NAMALWA (cell line): ENCODE data around the gene NR1I3.
A peak's percentile ranks its signal among the peaks of the same experiment; 100 is the strongest.

ENCODE experiments used
- DNase-seq: peaks from one replicate; pipeline ENCODE4 v3.0.0-alpha.2; 2015; ENCODE audit warnings: low spot score

The NR1I3 gene

GRCh38 chr1:161195171-161195570 is 42.8 kb downstream of the NR1I3 start:
- DNase-seq = no peak

- no peak for DNase-seq
These were observed 44.3 kb downstream of the NR1I3 start for GRCh38 chr1:161193561-161194235.

- peak; percentile 95 for DNase-seq
These were observed 45.2 kb downstream of the NR1I3 start for GRCh38 chr1:161192476-161193465.

- DNase-seq = no peak
These were observed 46.0 kb downstream of the NR1I3 start for GRCh38 chr1:161191971-161192370.

- no peak for DNase-seq
These were observed 47.0 kb downstream of the NR1I3 start for GRCh38 chr1:161190962-161191521.

GRCh38 chr1:161189036-161189435 is 49.0 kb downstream of the NR1I3 start:
- DNase-seq = no peak

- no peak for DNase-seq
These were observed 49.6 kb downstream of the NR1I3 start for GRCh38 chr1:161188381-161188780.

- no peak for DNase-seq
These were observed 50.7 kb downstream of the NR1I3 start for GRCh38 chr1:161187311-161187710.

GRCh38 chr1:161185732-161186311 is 52.2 kb downstream of the NR1I3 start:
- DNase-seq = peak; percentile 91

GRCh38 chr1:161185282-161185682 is 52.7 kb downstream of the NR1I3 start:
- DNase-seq = peak; percentile 99

GRCh38 chr1:161182214-161182613 is 55.8 kb downstream of the NR1I3 start:
- DNase-seq = no peak

GRCh38 chr1:161180639-161181038 is 57.4 kb downstream of the NR1I3 start:
- DNase-seq = peak; percentile 64

GRCh38 chr1:161179698-161180097 is 58.3 kb downstream of the NR1I3 start:
- DNase-seq = no peak
